HepG2 (cell line): Measurements from ENCODE around the gene ANKRD39. TPM values are rescaled to one million over a fixed set of nuclear protein-coding genes. Genes with fewer than 3 reads are reported as not detected.

Experiments used
- AGO1 ChIP-seq: fragments of 200-400 bp; formaldehyde crosslinking; IDR thresholded peaks from 2 replicates; pipeline ENCODE4 v1.6.1; 2017; ENCODE audit warnings: mild to moderate bottlenecking, low read depth, low read length, moderate library complexity; ENCODE audit not compliant: poor library complexity, severe bottlenecking
- BCL6 ChIP-seq: IDR thresholded peaks from 2 replicates; pipeline ENCODE4 v1.6.1; 2016; ENCODE audit warnings: missing genetic modification reagents, missing compliant biosample characterization
- CBX5 ChIP-seq: sonication (generic); formaldehyde crosslinking; IDR thresholded peaks from 2 replicates; pipeline ENCODE4 v1.4.0; 2020; ENCODE audit warnings: missing genetic modification reagents, borderline replicate concordance
- HHEX ChIP-seq: IDR thresholded peaks from 2 replicates; pipeline ENCODE4 v1.6.1; 2016; ENCODE audit warnings: control low read depth
- MED8 ChIP-seq: sonication (generic); formaldehyde crosslinking; IDR thresholded peaks from 2 replicates; pipeline ENCODE4 v1.8.1; 2023; ENCODE audit warnings: mild to moderate bottlenecking, missing genetic modification reagents; ENCODE audit not compliant: insufficient replicate concordance
- POLR2G ChIP-seq: fragments of 200-400 bp; formaldehyde crosslinking; IDR thresholded peaks from 2 replicates; pipeline ENCODE4 v1.6.1; 2018; ENCODE audit warnings: mild to moderate bottlenecking, low read depth, low read length, moderate library complexity
- RAD51 ChIP-seq: fragments of 450-650 bp; IDR thresholded peaks from 2 replicates; pipeline ENCODE4 v1.6.1; 2016; ENCODE audit warnings: borderline replicate concordance
- SP1 ChIP-seq, 2 experiments: fragments of 450-650 bp in 1 of 2; sonication (generic) in 1 of 2; formaldehyde crosslinking in 1 of 2; IDR thresholded peaks; 2 replicates each; pipeline versions ENCODE4 v1.4.0 to v1.6.1; 2016 to 2020; ENCODE audit warnings: missing genetic modification reagents in 1 of 2
- SRSF1 ChIP-seq: fragments of 200-400 bp; formaldehyde crosslinking; optimal IDR thresholded peaks from 2 replicates; pipeline ENCODE3; 2017; ENCODE audit warnings: mild to moderate bottlenecking, low read depth, low read length, moderate library complexity
- SYNCRIP ChIP-seq: fragments of 200-400 bp; formaldehyde crosslinking; IDR thresholded peaks from 2 replicates; pipeline ENCODE4 v1.6.1; 2018; ENCODE audit warnings: mild to moderate bottlenecking, low read depth, low read length; ENCODE audit not compliant: insufficient read depth
- YY1 ChIP-seq: IDR thresholded peaks from 2 replicates; pipeline ENCODE4 v1.6.1; 2011; ENCODE audit warnings: low read length, low read depth, moderate library complexity, mild to moderate bottlenecking; ENCODE audit not compliant: insufficient read depth, insufficient replicate concordance
- ZNF614 ChIP-seq: IDR thresholded peaks from 2 replicates; pipeline ENCODE4 v1.6.1; 2018; ENCODE audit warnings: missing biosample characterization, missing genetic modification reagents, inconsistent platforms, borderline replicate concordance
- ZNF761 ChIP-seq: sonication (generic); formaldehyde crosslinking; conservative IDR thresholded peaks from 2 replicates; pipeline ENCODE4 v1.4.0; 2020; ENCODE audit warnings: mild to moderate bottlenecking, missing genetic modification reagents
- polyA plus RNA-seq, 8 experiments: library from polyadenylated mRNA; depleted of rRNA in 3 of 8; stranded (reverse) in 7 of 8; unstranded in 1 of 8; fragments of >200 nt; fragmentation: Illumina TruSeq in 4 of 8; extraction: Trizol in 4 of 8; gene quantifications; 2 replicates each; pipeline versions ENCODE4 v1.2.1 to v1.2.3, GENCODE V29; 2011 to 2016; ENCODE audit warnings: low read depth in 4 of 8, missing spikeins in 1 of 8, mixed read lengths in 1 of 8; ENCODE audit not compliant: insufficient read depth in 1 of 8
- total RNA-seq, 5 experiments: library from RNA; depleted of rRNA; stranded (reverse); fragments of >200 nt; fragmentation: Illumina TruSeq; extraction: Trizol; gene quantifications; 2 replicates each; pipeline ENCODE4 v1.2.3, GENCODE V29; 2016; ENCODE audit warnings: low read depth in 1 of 5
- TF ChIP-seq, protein P1 (sequence below): sonication (generic); formaldehyde crosslinking; IDR thresholded peaks from 2 replicates; pipeline ENCODE4 v1.4.0; 2020; ENCODE audit warnings: mild to moderate bottlenecking, low read depth, missing genetic modification reagents
- TF ChIP-seq, protein P2 (sequence below), 2 experiments: sonication (generic) in 1 of 2; formaldehyde crosslinking in 1 of 2; IDR thresholded peaks; 2 replicates each; pipeline versions ENCODE4 v1.4.0 to v1.6.1; 2018 to 2020; ENCODE audit warnings: missing genetic modification reagents in 2 of 2, borderline replicate concordance in 1 of 2, low read depth in 1 of 2, mild to moderate bottlenecking in 1 of 2, missing biosample characterization in 1 of 2
- TF ChIP-seq, protein P3 (sequence below): IDR thresholded peaks from 2 replicates; pipeline ENCODE4 v1.6.1; 2016; ENCODE audit warnings: low read depth, missing genetic modification reagents, missing compliant biosample characterization
- TF ChIP-seq, protein P4 (sequence below): sonication (generic); formaldehyde crosslinking; IDR thresholded peaks from 2 replicates; pipeline ENCODE4 v1.5.0; 2020; ENCODE audit warnings: missing genetic modification reagents, mild to moderate bottlenecking, borderline replicate concordance

The ANKRD39 gene
- total and polyA plus RNA-seq, 2 of the 13 experiments (the other 11 are each of a cell fraction or from before 2014, with no cell fraction given) = 23.2 to 24.8 TPM

DNA sequence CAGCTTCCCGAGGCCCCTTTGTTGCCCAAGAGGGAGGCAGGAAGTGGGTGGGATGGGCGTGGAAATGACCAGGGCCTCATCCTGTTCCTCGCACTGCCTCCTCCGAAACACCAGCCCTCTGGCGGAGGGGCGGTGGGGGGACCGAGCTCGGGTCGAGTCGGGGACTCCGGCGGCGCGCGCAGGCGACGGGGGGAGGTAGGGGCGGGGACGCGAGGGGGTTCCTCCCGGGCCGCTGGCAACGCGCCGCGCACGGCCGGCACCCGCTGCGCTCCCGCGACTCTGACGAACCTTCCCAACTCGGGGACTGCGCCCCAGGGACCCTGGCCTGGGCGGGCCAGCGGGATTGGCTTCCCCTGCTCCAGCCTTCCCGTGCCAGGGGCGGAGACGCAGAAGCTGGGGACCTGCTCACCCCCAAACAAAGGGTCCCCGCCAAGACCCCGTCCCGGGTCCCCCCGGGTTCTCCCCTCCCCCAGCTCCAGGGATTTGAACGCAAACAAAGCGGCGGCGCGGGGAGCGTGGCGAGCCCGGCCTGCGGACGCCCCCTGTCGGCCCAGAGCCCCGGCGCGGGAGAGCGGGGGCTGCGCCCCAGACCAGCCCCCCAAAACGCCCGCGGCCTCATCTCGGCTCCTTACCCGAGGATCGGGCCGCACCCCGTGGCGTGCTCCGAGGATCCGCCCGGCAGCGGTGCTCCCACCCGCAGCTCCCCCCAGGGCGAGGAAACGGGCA lies 10.9 kb upstream of the ANKRD39 start (continued):
- TF ChIP-seq SRSF1 (peak; percentile 27), AGO1 (no peak), RAD51 (no peak), POLR2G (peak; percentile 82), SYNCRIP (no peak), SP1 (IDR thresholded peaks at IDR 0.05) (no peak), SP1 (CRISPR knock-in tag; IDR thresholded peaks at IDR 0.05) (peak; percentile 74), MED8 (CRISPR knock-in tag) (peak; percentile 73), ZNF761 (CRISPR knock-in tag) (no peak; the same call in none of the 2 replicates), YY1 (peak; percentile 51), HHEX (CRISPR knock-in tag) (no peak), BCL6 (CRISPR knock-in tag) (peak; percentile 68), ZNF614 (CRISPR knock-in tag) (peak; percentile 59; the same call in 1 of the 2 replicates), CBX5 (CRISPR knock-in tag) (0 out of 2 replicates have a peak, but pooled peaks have one; percentile 28)
- TF ChIP-seq, protein P1, sequence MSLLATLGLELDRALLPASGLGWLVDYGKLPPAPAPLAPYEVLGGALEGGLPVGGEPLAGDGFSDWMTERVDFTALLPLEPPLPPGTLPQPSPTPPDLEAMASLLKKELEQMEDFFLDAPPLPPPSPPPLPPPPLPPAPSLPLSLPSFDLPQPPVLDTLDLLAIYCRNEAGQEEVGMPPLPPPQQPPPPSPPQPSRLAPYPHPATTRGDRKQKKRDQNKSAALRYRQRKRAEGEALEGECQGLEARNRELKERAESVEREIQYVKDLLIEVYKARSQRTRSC = no peak
- TF ChIP-seq, protein P2, sequence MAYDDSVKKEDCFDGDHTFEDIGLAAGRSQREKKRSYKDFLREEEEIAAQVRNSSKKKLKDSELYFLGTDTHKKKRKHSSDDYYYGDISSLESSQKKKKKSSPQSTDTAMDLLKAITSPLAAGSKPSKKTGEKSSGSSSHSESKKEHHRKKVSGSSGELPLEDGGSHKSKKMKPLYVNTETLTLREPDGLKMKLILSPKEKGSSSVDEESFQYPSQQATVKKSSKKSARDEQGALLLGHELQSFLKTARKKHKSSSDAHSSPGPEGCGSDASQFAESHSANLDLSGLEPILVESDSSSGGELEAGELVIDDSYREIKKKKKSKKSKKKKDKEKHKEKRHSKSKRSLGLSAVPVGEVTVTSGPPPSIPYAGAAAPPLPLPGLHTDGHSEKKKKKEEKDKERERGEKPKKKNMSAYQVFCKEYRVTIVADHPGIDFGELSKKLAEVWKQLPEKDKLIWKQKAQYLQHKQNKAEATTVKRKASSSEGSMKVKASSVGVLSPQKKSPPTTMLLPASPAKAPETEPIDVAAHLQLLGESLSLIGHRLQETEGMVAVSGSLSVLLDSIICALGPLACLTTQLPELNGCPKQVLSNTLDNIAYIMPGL (CRISPR knock-in tag; IDR thresholded peaks at IDR 0.05; ENCODE audit: borderline replicate concordance in 1 of 2, low read depth in 1 of 2) = peak; percentile 91 to 97
- TF ChIP-seq, protein P3, sequence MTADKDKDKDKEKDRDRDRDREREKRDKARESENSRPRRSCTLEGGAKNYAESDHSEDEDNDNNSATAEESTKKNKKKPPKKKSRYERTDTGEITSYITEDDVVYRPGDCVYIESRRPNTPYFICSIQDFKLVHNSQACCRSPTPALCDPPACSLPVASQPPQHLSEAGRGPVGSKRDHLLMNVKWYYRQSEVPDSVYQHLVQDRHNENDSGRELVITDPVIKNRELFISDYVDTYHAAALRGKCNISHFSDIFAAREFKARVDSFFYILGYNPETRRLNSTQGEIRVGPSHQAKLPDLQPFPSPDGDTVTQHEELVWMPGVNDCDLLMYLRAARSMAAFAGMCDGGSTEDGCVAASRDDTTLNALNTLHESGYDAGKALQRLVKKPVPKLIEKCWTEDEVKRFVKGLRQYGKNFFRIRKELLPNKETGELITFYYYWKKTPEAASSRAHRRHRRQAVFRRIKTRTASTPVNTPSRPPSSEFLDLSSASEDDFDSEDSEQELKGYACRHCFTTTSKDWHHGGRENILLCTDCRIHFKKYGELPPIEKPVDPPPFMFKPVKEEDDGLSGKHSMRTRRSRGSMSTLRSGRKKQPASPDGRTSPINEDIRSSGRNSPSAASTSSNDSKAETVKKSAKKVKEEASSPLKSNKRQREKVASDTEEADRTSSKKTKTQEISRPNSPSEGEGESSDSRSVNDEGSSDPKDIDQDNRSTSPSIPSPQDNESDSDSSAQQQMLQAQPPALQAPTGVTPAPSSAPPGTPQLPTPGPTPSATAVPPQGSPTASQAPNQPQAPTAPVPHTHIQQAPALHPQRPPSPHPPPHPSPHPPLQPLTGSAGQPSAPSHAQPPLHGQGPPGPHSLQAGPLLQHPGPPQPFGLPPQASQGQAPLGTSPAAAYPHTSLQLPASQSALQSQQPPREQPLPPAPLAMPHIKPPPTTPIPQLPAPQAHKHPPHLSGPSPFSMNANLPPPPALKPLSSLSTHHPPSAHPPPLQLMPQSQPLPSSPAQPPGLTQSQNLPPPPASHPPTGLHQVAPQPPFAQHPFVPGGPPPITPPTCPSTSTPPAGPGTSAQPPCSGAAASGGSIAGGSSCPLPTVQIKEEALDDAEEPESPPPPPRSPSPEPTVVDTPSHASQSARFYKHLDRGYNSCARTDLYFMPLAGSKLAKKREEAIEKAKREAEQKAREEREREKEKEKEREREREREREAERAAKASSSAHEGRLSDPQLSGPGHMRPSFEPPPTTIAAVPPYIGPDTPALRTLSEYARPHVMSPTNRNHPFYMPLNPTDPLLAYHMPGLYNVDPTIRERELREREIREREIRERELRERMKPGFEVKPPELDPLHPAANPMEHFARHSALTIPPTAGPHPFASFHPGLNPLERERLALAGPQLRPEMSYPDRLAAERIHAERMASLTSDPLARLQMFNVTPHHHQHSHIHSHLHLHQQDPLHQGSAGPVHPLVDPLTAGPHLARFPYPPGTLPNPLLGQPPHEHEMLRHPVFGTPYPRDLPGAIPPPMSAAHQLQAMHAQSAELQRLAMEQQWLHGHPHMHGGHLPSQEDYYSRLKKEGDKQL (CRISPR knock-in tag) = no peak
- TF ChIP-seq, protein P4, sequence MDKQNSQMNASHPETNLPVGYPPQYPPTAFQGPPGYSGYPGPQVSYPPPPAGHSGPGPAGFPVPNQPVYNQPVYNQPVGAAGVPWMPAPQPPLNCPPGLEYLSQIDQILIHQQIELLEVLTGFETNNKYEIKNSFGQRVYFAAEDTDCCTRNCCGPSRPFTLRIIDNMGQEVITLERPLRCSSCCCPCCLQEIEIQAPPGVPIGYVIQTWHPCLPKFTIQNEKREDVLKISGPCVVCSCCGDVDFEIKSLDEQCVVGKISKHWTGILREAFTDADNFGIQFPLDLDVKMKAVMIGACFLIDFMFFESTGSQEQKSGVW (CRISPR knock-in tag) = no peak
